H1 (cell line): ENCODE measurements around the gene RBMS1. TPM values are rescaled to one million over a fixed set of nuclear protein-coding genes. Genes with fewer than 3 reads are reported as not detected.

Experiments used
- CTCF ChIA-PET: fragments of 300-600 bp; sonication (Branson Sonifier 250); formaldehyde crosslinking; loops from one replicate; lab custom pipeline; 2021; ENCODE audit not compliant: partially characterized antibody; lab: Charles Lee
- POLR2A ChIA-PET: fragments of 300-600 bp; sonication (Branson Sonifier 250); formaldehyde crosslinking; loops from one replicate; lab custom pipeline; 2021; ENCODE audit warnings: inconsistent platforms; ENCODE audit not compliant: partially characterized antibody; lab: Charles Lee
- DNase-seq, 2 experiments: peaks; one replicate each; pipeline versions ENCODE4 v3.0.0 to v3.0.0-alpha.2; 2010 to 2022; ENCODE audit warnings: low spot score in 2 of 2, low read depth in 1 of 2, mixed read lengths in 1 of 2
- FAIRE-seq: peaks from 2 replicates; lab custom pipeline; 2011; peaks lifted over from hg19 to GRCh38; lab: Jason Lieb, UNC
- H2AFZ ChIP-seq: 2 replicates; pipeline ENCODE4 v1.8.1; 2012; ENCODE audit warnings: low read length, inconsistent platforms
- H2AK5ac ChIP-seq: 2 replicates; pipeline ENCODE4 v1.6.1; 2013; ENCODE audit warnings: low read depth, low read length
- H2BK120ac ChIP-seq: replicated peaks from 2 replicates; pipeline ENCODE3; 2013; ENCODE audit warnings: low read depth, low read length, inconsistent platforms
- H2BK12ac ChIP-seq: 2 replicates; pipeline ENCODE4 v1.6.1; 2013; ENCODE audit warnings: low read depth, low read length
- H2BK15ac ChIP-seq: 2 replicates; pipeline ENCODE4 v1.6.1; 2013; ENCODE audit warnings: low read length
- H2BK20ac ChIP-seq: 2 replicates; pipeline ENCODE4 v1.6.1; 2013; ENCODE audit warnings: low read length
- H2BK5ac ChIP-seq: 2 replicates; pipeline ENCODE4 v1.6.1; 2013; ENCODE audit warnings: low read depth, low read length
- H3K14ac ChIP-seq: 2 replicates; pipeline ENCODE4 v1.6.1; 2013; ENCODE audit warnings: inconsistent platforms; ENCODE audit not compliant: insufficient read length
- H3K18ac ChIP-seq: 2 replicates; pipeline ENCODE4 v1.6.1; 2013; ENCODE audit warnings: low read length; ENCODE audit errors: extremely low read depth
- H3K23ac ChIP-seq: 2 replicates; pipeline ENCODE4 v1.6.1; 2013; ENCODE audit warnings: inconsistent platforms; ENCODE audit not compliant: insufficient read length
- H3K23me2 ChIP-seq: 2 replicates; pipeline ENCODE4 v1.6.1; 2013; ENCODE audit warnings: low read depth, low read length
- H3K27ac ChIP-seq: 2 replicates; pipeline ENCODE4 v1.6.1; 2011; ENCODE audit warnings: low read depth, low read length, inconsistent platforms
- H3K27me3 ChIP-seq, 4 experiments: replicated peaks in 1 of 4; 1 replicate in 1 of 4; 2 replicates in 3 of 4; pipeline versions ENCODE4 v1.6.1 to v1.8.1; 2011 to 2013; ENCODE audit warnings: low read length in 3 of 4, mild to moderate bottlenecking in 3 of 4, inconsistent platforms in 2 of 4, mixed read lengths in 2 of 4, moderate library complexity in 1 of 4; ENCODE audit not compliant: control insufficient read depth in 3 of 4, insufficient read depth in 3 of 4; ENCODE audit errors: extremely low read depth in 1 of 4
- H3K36me3 ChIP-seq, 4 experiments: 2 replicates each; pipeline versions ENCODE4 v1.6.1 to v1.8.1; 2011 to 2013; ENCODE audit warnings: mild to moderate bottlenecking in 4 of 4, low read length in 3 of 4, moderate library complexity in 2 of 4, control low read depth in 1 of 4, inconsistent platforms in 1 of 4; ENCODE audit not compliant: insufficient read depth in 4 of 4, control insufficient read depth in 2 of 4
- H3K4ac ChIP-seq: replicated peaks from 2 replicates; pipeline ENCODE3; 2013; ENCODE audit warnings: low read length, low read depth, mixed read lengths, inconsistent platforms; ENCODE audit not compliant: insufficient read length
- H3K4me1 ChIP-seq, 4 experiments: replicated peaks in 1 of 4; 1 replicate in 1 of 4; 2 replicates in 3 of 4; pipeline versions ENCODE4 v1.6.1 to v1.8.1; 2011 to 2013; ENCODE audit warnings: low read length in 3 of 4, inconsistent platforms in 2 of 4, mixed read lengths in 1 of 4; ENCODE audit not compliant: insufficient read depth in 4 of 4, control insufficient read depth in 3 of 4
- H3K4me2 ChIP-seq, 2 experiments: 2 replicates each; pipeline versions ENCODE4 v1.6.1 to v1.8.1; 2011 to 2013; ENCODE audit warnings: low read depth in 2 of 2, low read length in 2 of 2, control low read depth in 1 of 2, inconsistent platforms in 1 of 2, mild to moderate bottlenecking in 1 of 2; ENCODE audit not compliant: insufficient read depth in 1 of 2
- H3K4me3 ChIP-seq, 4 experiments: fragments of 200-600, 300-600 bp in 1 of 4; sonication (generic), shearing (Covaris generic), sonication (Bioruptor Twin) in 1 of 4; 2 replicates each; pipeline versions ENCODE4 v1.5.1 to v1.8.1; 2011 to 2016; ENCODE audit warnings: low read length in 4 of 4, low read depth in 3 of 4, control low read depth in 2 of 4, inconsistent platforms in 2 of 4, mild to moderate bottlenecking in 2 of 4, mixed read lengths in 1 of 4, moderate library complexity in 1 of 4; ENCODE audit not compliant: insufficient read depth in 2 of 4; ENCODE audit errors: extremely low read depth in 1 of 4
- H3K56ac ChIP-seq: replicated peaks from 2 replicates; pipeline ENCODE3; 2013; ENCODE audit warnings: low read depth, mild to moderate bottlenecking, mixed read lengths, low read length, inconsistent platforms; ENCODE audit not compliant: insufficient read length
- H3K79me1 ChIP-seq: 2 replicates; pipeline ENCODE4 v1.6.1; 2013; ENCODE audit warnings: low read depth, low read length, control low read depth
- H3K79me2 ChIP-seq, 2 experiments: 2 replicates each; pipeline versions ENCODE4 v1.6.1 to v1.8.1; 2012 to 2013; ENCODE audit warnings: low read length in 2 of 2, mild to moderate bottlenecking in 2 of 2, inconsistent platforms in 1 of 2; ENCODE audit not compliant: insufficient read depth in 2 of 2, control insufficient read depth in 1 of 2
- H3K9ac ChIP-seq, 4 experiments: replicated peaks in 1 of 4; 1 replicate in 1 of 4; 2 replicates in 3 of 4; pipeline versions ENCODE4 v1.6.1 to v1.8.1; 2011 to 2013; ENCODE audit warnings: low read depth in 3 of 4, low read length in 3 of 4, control low read depth in 2 of 4, mild to moderate bottlenecking in 2 of 4, moderate library complexity in 2 of 4, inconsistent platforms in 1 of 4; ENCODE audit errors: extremely low read depth in 1 of 4
- H3K9me3 ChIP-seq, 2 experiments: 2 replicates each; pipeline versions ENCODE4 v1.6.1 to v1.8.1; 2012 to 2013; ENCODE audit warnings: mild to moderate bottlenecking in 2 of 2, moderate library complexity in 2 of 2, control low read depth in 1 of 2, inconsistent platforms in 1 of 2, low read depth in 1 of 2, low read length in 1 of 2, mixed read lengths in 1 of 2; ENCODE audit not compliant: insufficient read depth in 2 of 2
- H4K20me1 ChIP-seq, 2 experiments: replicated peaks in 1 of 2; 2 replicates each; pipeline versions ENCODE3 to v1.8.1; 2011 to 2013; ENCODE audit warnings: inconsistent platforms in 2 of 2, low read length in 2 of 2, mild to moderate bottlenecking in 1 of 2; ENCODE audit not compliant: insufficient read depth in 2 of 2, control insufficient read depth in 1 of 2
- H4K5ac ChIP-seq: 2 replicates; pipeline ENCODE4 v1.6.1; 2013; ENCODE audit warnings: low read length, low read depth, mixed read lengths, inconsistent platforms; ENCODE audit not compliant: insufficient read length
- H4K8ac ChIP-seq: 2 replicates; pipeline ENCODE4 v1.8.0; 2013; ENCODE audit warnings: mild to moderate bottlenecking, moderate library complexity, low read length, inconsistent platforms; ENCODE audit not compliant: insufficient read depth; ENCODE audit errors: extremely low read depth
- H4K91ac ChIP-seq: replicated peaks from 2 replicates; pipeline ENCODE3; 2013; ENCODE audit warnings: low read length, mixed read lengths, inconsistent platforms; ENCODE audit not compliant: insufficient read length
- BRCA1 ChIP-seq: IDR thresholded peaks from 2 replicates; pipeline ENCODE4 v1.6.1; 2012; ENCODE audit warnings: low read depth, low read length, improper control_type of control experiment
- CEBPB ChIP-seq: IDR thresholded peaks from 2 replicates; pipeline ENCODE4 v1.6.1; 2012; ENCODE audit warnings: low read depth, low read length
- EGR1 ChIP-seq: IDR thresholded peaks from 2 replicates; pipeline ENCODE4 v1.6.1; 2011; ENCODE audit warnings: low read depth, low read length, borderline replicate concordance
- EZH2 ChIP-seq: fragments of 200-600 bp; sonication (generic); IDR thresholded peaks from 2 replicates; pipeline ENCODE4 v1.7.1; 2012; ENCODE audit warnings: low read depth, mild to moderate bottlenecking, moderate library complexity, low read length, inconsistent platforms; ENCODE audit not compliant: severe bottlenecking
- FOSL1 ChIP-seq: IDR thresholded peaks from 2 replicates; pipeline ENCODE4 v1.6.1; 2011; ENCODE audit warnings: mild to moderate bottlenecking, low read depth, low read length, moderate library complexity; ENCODE audit not compliant: insufficient read depth
- NANOG ChIP-seq: IDR thresholded peaks from 2 replicates; pipeline ENCODE4 v1.6.1; 2011; ENCODE audit warnings: low read length, low read depth, mild to moderate bottlenecking, inconsistent platforms; ENCODE audit not compliant: insufficient read depth, poor library complexity, severe bottlenecking
- NRF1 ChIP-seq: IDR thresholded peaks from 2 replicates; pipeline ENCODE4 v1.6.1; 2011; ENCODE audit warnings: mild to moderate bottlenecking, low read depth, low read length, improper control_type of control experiment
- POLR2AphosphoS5 ChIP-seq: IDR thresholded peaks from 2 replicates; pipeline ENCODE4 v1.6.1; 2011; ENCODE audit warnings: low read depth, low read length
- POU5F1 ChIP-seq: IDR thresholded peaks from 2 replicates; pipeline ENCODE4 v1.6.1; 2011; ENCODE audit warnings: low read depth, mild to moderate bottlenecking, low read length, moderate library complexity
- RFX5 ChIP-seq: IDR thresholded peaks from 2 replicates; pipeline ENCODE4 v1.6.1; 2011; ENCODE audit warnings: low read depth, low read length, improper control_type of control experiment, borderline replicate concordance
- RNF2 ChIP-seq: fragments of 200-900, 300-1000 bp; sonication (generic); IDR thresholded peaks from 2 replicates; pipeline ENCODE4 v1.7.1; 2016; ENCODE audit warnings: borderline replicate concordance, low read depth, mild to moderate bottlenecking, antibody characterized with exemption, low read length; ENCODE audit not compliant: poor library complexity, severe bottlenecking; ENCODE audit errors: missing control alignments
- SIX5 ChIP-seq: IDR thresholded peaks from 2 replicates; pipeline ENCODE4 v1.6.1; 2011; ENCODE audit warnings: mild to moderate bottlenecking, low read depth, low read length
- TAF7 ChIP-seq: optimal IDR thresholded peaks from 2 replicates; pipeline ENCODE3; 2011; ENCODE audit warnings: low read depth, mild to moderate bottlenecking, inconsistent platforms, low read length, moderate library complexity, borderline replicate concordance
- TBP ChIP-seq: IDR thresholded peaks from 2 replicates; pipeline ENCODE4 v1.6.1; 2011; ENCODE audit warnings: low read depth, low read length, improper control_type of control experiment
- YY1 ChIP-seq: IDR thresholded peaks from 2 replicates; pipeline ENCODE4 v1.6.1; 2011; ENCODE audit warnings: low read depth, mild to moderate bottlenecking, low read length
- WGBS, 2 experiments: shearing (Covaris generic) in 1 of 2; methylation state at CpG; one replicate each; pipeline versions ENCODE4 v1.1.6 to v1.1.7; 2013 to 2015; ENCODE audit warnings: low lambda C conversion rate in 2 of 2, mixed read lengths in 2 of 2, inconsistent platforms in 1 of 2, low coverage in 1 of 2, missing lambda C conversion rate in 1 of 2; ENCODE audit not compliant: insufficient replicate concordance in 2 of 2, insufficient coverage in 1 of 2, insufficient read length in 1 of 2; ENCODE audit errors: extremely low coverage in 1 of 2, missing lambda C conversion rate in 1 of 2; 5-methylcytosine and 5-hydroxymethylcytosine counted together
- polyA plus RNA-seq, 7 experiments: library from polyadenylated mRNA; depleted of rRNA in 3 of 7; stranded (reverse) in 5 of 7; unstranded in 2 of 7; fragments of >200 nt in 5 of 7; fragments of 200-250 nt in 2 of 7; gene quantifications; 1 replicate in 5 of 7; 2 replicates in 1 of 7; 4 replicates in 1 of 7; pipeline versions ENCODE4 v1.2.1 to v1.2.3, GENCODE V29; 2011 to 2013; ENCODE audit warnings: missing spikeins in 2 of 7, mixed read lengths in 2 of 7
- total RNA-seq: library from RNA; stranded (reverse); fragmentation: NEBNext Ultra II Directional; extraction: Animal tissue kit (Norgen Biotek cat#: 25700); gene quantifications from 2 replicates; pipeline ENCODE4 v1.2.1, GENCODE V29; 2021

Gene RBMS1
- total and polyA plus RNA-seq, 2 of the 8 experiments (the other 6 are each of a cell fraction or from before 2014, with no cell fraction given): 53.7 to 60.0 TPM

DNA sequence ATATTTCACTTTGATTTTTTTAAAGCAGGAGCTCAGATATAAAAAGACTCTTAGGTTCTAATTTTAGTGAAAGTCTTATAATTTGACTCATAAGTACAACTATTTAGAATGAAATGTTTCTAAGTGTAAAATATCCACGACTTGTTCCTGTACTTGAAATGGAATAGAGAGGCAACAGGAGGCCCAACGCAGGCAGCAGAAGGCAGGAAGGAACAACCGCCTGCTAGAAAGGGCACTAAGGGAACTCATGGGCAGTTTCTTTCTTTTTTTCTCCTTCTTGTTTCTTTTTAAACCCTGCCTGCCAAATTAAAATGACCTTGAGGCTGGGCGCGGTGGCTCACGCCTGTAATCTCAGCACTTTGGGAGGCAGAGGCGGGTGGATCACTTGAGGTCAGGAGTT is 51.0 kb downstream of the RBMS1 start:
- H3K9ac ChIP-seq: no peak overlapping the region
- H3K14ac ChIP-seq: no peak overlapping the region
- H3K27ac ChIP-seq: no peak overlapping the region
- H3K4me2 ChIP-seq: no peak overlapping the region
- no peak overlapping the region for H2BK20ac ChIP-seq
- no peaks in the 10 kb centered on the region for H3K4me1 ChIP-seq
- DNase-seq: no peak
- no peaks in the 10 kb centered on the region for H4K20me1 ChIP-seq
- H3K56ac ChIP-seq: no peak overlapping the region
- H3K79me1 ChIP-seq: 0 out of 2 replicates have a peak, but pooled peaks cover 2% of the 10 kb centered on the region
- no peak overlapping the region for H2BK15ac ChIP-seq
- H2BK12ac ChIP-seq: no peak overlapping the region
- H3K36me3 ChIP-seq: peaks cover 0 to 7% (median 0%) of the 10 kb centered on the region in 4 experiments; a peak in 1 of 8 replicates
- no peak overlapping the region for H2BK5ac ChIP-seq
- 95% methylated on average over 6 of the region's 7 CpGs; no CpG with 5 or more reads in 1 of the 2 experiments for WGBS, 2 experiments
- H3K23ac ChIP-seq: no peak overlapping the region
- no peak overlapping the region for H4K8ac ChIP-seq
- ChIA-PET CTCF (interaction anchor here (0.6 to 1.2 kb wide), 2 partner anchors 15 to 41 kb away, joined by 3 read pairs; no protein-coding TSS in a partner anchor), POLR2A (no interaction called here)
- no peak overlapping the region for H3K18ac ChIP-seq
- H4K91ac ChIP-seq: no peak overlapping the region
- H3K27me3 ChIP-seq: no peaks in the 10 kb centered on the region
- H4K5ac ChIP-seq: no peak overlapping the region
- peaks cover 0 to 7% of the 10 kb centered on the region in 2 experiments; a peak in 1 of 4 replicates for H3K79me2 ChIP-seq
- no peak overlapping the region for H2AK5ac ChIP-seq
- H3K4me3 ChIP-seq: no peak overlapping the region
- no peak for FAIRE-seq
- peaks cover 0 to 14% of the 10 kb centered on the region in 2 experiments; a peak in 2 of 4 replicates for H3K9me3 ChIP-seq
- H2BK120ac ChIP-seq: no peak overlapping the region
- no peak overlapping the region for H3K4ac ChIP-seq
- H2AFZ ChIP-seq: no peak overlapping the region
- H3K23me2 ChIP-seq: no peaks in the 10 kb centered on the region
- TF ChIP-seq NANOG (no peak), BRCA1 (no peak), RNF2 (no peak), EGR1 (no peak), CEBPB (no peak), RFX5 (no peak), TBP (no peak), POU5F1 (no peak), FOSL1 (no peak), YY1 (no peak), POLR2AphosphoS5 (no peak), TAF7 (no peak), EZH2 (no peak), NRF1 (no peak), SIX5 (no peak)
